Measurements from ENCODE around the gene CCDC92. TPM values are rescaled to one million over a fixed set of nuclear protein-coding genes. Genes with fewer than 3 reads are reported as not detected.

Gene CCDC92
- total RNA-seq, 1 experiment from 2014 or later: 16.8 TPM

DNA sequence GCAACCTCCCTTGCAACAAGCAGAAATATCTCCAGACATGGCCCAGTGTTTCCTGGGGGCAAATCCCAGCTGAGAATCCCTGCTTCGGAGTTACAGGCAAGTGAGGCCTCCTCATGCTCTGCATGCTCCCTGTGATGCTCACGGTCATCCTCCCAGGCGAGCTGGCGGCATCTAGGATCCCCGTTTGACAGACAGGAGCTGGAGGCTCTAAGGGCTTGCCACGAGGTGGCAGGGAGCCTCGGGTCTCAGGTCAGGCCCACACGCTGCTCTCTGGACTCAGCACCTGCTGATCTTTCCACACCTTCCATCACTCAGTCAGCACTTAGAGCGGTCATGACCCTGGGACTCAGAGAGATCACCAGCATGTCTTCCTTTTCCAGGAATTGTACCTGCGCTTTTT, 79.8 kb downstream of the CCDC92 start:
- H3K4me1 Mint-ChIP-seq (ENCODE audit: low read depth, unreplicated experiment): no peaks in the 10 kb centered on the region
- Histone ChIP-seq H3K4me1 (no peaks in the 10 kb centered on the region), H3K9me3 (no peaks in the 10 kb centered on the region), H3K36me3 (ENCODE audit: control insufficient read depth, insufficient read depth, low read length) (no peaks in the 10 kb centered on the region), H3K4me3 (ENCODE audit: low read depth, low read length) (no peak overlapping the region), H3K27me3 (replicated peaks; ENCODE audit: control insufficient read depth, insufficient read depth, low read length) (no peaks in the 10 kb centered on the region)
- H3K9me3 Mint-ChIP-seq (ENCODE audit: unreplicated experiment): no peaks in the 10 kb centered on the region
- H3K27ac Mint-ChIP-seq (ENCODE audit: unreplicated experiment): no peak overlapping the region
- CTCF ChIA-PET: no interaction called here
- intact Hi-C loops (cut with micrococcal nuclease; ENCODE audit: unreplicated experiment): no loop called here
- no peaks in the 10 kb centered on the region for H3K27me3 Mint-ChIP-seq (ENCODE audit: insufficient read depth, unreplicated experiment)
- TF ChIP-seq, protein P1, sequence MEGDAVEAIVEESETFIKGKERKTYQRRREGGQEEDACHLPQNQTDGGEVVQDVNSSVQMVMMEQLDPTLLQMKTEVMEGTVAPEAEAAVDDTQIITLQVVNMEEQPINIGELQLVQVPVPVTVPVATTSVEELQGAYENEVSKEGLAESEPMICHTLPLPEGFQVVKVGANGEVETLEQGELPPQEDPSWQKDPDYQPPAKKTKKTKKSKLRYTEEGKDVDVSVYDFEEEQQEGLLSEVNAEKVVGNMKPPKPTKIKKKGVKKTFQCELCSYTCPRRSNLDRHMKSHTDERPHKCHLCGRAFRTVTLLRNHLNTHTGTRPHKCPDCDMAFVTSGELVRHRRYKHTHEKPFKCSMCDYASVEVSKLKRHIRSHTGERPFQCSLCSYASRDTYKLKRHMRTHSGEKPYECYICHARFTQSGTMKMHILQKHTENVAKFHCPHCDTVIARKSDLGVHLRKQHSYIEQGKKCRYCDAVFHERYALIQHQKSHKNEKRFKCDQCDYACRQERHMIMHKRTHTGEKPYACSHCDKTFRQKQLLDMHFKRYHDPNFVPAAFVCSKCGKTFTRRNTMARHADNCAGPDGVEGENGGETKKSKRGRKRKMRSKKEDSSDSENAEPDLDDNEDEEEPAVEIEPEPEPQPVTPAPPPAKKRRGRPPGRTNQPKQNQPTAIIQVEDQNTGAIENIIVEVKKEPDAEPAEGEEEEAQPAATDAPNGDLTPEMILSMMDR (IDR thresholded peaks at IDR 0.05; ENCODE audit: insufficient read depth in 1 of 2, low read depth in 1 of 2, low read length in 1 of 2, severe bottlenecking in 1 of 2, unreplicated experiment in 1 of 2): no peak
- POLR2A ChIA-PET: no interaction called here
- no peak for DNase-seq
- peaks cover 4% of the 10 kb centered on the region for H3K36me3 Mint-ChIP-seq (ENCODE audit: insufficient read depth, unreplicated experiment)
- H3K4me3 Mint-ChIP-seq (ENCODE audit: unreplicated experiment): no peak overlapping the region
- no TSS peak for BruUV-seq (replicated peaks)

DNA sequence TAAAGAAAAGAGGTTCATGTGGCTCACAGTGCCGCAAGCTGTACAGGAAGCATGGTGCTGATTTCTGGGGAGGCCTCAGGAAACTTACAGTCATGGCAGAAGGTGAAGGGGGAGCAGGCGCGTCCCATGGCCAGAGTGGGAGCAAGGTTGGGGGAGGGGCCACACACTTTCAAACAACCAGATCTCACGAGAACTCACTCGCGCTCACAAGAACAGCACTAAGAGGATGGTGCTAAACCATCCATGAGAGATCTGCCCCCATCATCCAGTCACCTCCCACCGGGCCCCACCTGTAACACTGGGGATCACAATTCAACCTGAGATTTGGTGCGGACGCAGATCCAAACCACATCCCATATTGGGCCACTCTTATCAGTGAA, 80.5 kb downstream of the CCDC92 start:
- CTCF ChIA-PET: no interaction called here
- no peaks in the 10 kb centered on the region for H3K27me3 ChIP-seq (replicated peaks; ENCODE audit: control insufficient read depth, insufficient read depth, low read length)
- H3K27ac Mint-ChIP-seq (ENCODE audit: unreplicated experiment): no peak overlapping the region

DNA sequence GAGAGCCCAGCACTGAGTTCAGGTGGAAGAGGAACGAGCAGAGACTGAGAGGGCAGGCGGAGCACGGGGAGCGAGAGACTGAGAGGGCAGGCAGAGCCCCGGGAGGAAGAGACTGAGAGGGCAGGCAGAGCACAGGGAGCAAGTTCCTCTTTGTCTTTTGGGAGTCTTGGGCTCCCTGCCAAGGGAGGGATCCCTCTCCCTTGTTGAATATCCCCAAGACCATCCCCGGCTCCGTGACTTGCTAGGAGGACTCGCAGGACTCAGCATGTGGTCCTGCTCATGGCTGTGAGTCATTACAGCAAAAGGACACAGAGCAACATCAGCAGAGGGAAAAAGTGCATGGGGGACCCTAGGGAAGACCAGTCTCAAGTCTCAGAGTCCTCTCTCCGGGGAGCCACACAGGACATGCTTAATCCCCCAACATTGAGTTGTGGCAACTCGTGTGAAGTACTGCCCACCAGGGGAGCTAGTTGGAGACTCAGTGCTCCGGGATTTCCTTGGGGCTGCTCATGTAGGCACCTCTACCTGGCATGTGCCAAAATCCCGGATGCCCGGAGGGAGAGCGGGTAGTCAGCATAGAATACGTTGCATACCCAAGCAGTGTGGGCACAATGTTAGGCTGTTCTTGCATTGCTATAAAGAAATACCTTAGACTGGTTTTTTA, 81.0 kb downstream of the CCDC92 start:
- H3K36me3 ChIP-seq (ENCODE audit: control insufficient read depth, insufficient read depth, low read length): no peaks in the 10 kb centered on the region
- Mint-ChIP-seq H3K27me3 (ENCODE audit: insufficient read depth, unreplicated experiment) (no peaks in the 10 kb centered on the region), H3K4me1 (ENCODE audit: low read depth, unreplicated experiment) (no peaks in the 10 kb centered on the region), H3K4me3 (ENCODE audit: unreplicated experiment) (no peak overlapping the region), H3K36me3 (ENCODE audit: insufficient read depth, unreplicated experiment) (peaks cover 4% of the 10 kb centered on the region), H3K27ac (ENCODE audit: unreplicated experiment) (no peak overlapping the region), H3K9me3 (ENCODE audit: unreplicated experiment) (no peaks in the 10 kb centered on the region)
- ChIA-PET POLR2A (no interaction called here), CTCF (no interaction called here)
- TF ChIP-seq, protein P1 (IDR thresholded peaks at IDR 0.05; ENCODE audit: insufficient read depth in 1 of 2, low read depth in 1 of 2, low read length in 1 of 2, severe bottlenecking in 1 of 2, unreplicated experiment in 1 of 2): peak in 1 of 2 experiments; percentile 5
- BruUV-seq (replicated peaks): no TSS peak
- H3K4me3 ChIP-seq (ENCODE audit: low read depth, low read length): no peak overlapping the region
- DNase-seq: no peak
- H3K9me3 ChIP-seq: no peaks in the 10 kb centered on the region
- no peaks in the 10 kb centered on the region for H3K27me3 ChIP-seq (replicated peaks; ENCODE audit: control insufficient read depth, insufficient read depth, low read length)
- H3K4me1 ChIP-seq: no peaks in the 10 kb centered on the region
- intact Hi-C loops (cut with micrococcal nuclease; ENCODE audit: unreplicated experiment): no loop called here

More for the DNA sequence above, 80.5 kb downstream of the CCDC92 start:
- H3K4me1 ChIP-seq: no peaks in the 10 kb centered on the region
- intact Hi-C loops (cut with micrococcal nuclease; ENCODE audit: unreplicated experiment): no loop called here
- H3K9me3 Mint-ChIP-seq (ENCODE audit: unreplicated experiment): no peaks in the 10 kb centered on the region
- TF ChIP-seq, protein P1 (IDR thresholded peaks at IDR 0.05; ENCODE audit: insufficient read depth in 1 of 2, low read depth in 1 of 2, low read length in 1 of 2, severe bottlenecking in 1 of 2, unreplicated experiment in 1 of 2): no peak
- H3K4me3 ChIP-seq (ENCODE audit: low read depth, low read length): no peak overlapping the region
- H3K36me3 Mint-ChIP-seq (ENCODE audit: insufficient read depth, unreplicated experiment): peaks cover 4% of the 10 kb centered on the region
- no peak for DNase-seq
- no peak overlapping the region for H3K4me3 Mint-ChIP-seq (ENCODE audit: unreplicated experiment)
- no peaks in the 10 kb centered on the region for H3K36me3 ChIP-seq (ENCODE audit: control insufficient read depth, insufficient read depth, low read length)
- BruUV-seq (replicated peaks): no TSS peak
- no peaks in the 10 kb centered on the region for H3K27me3 Mint-ChIP-seq (ENCODE audit: insufficient read depth, unreplicated experiment)
- POLR2A ChIA-PET: no interaction called here
- H3K4me1 Mint-ChIP-seq (ENCODE audit: low read depth, unreplicated experiment): no peaks in the 10 kb centered on the region
- H3K9me3 ChIP-seq: no peaks in the 10 kb centered on the region
